K562 (cell line): ENCODE measurements around the gene HMOX1.

Experiments used
- FOXK1 ChIP-seq: sonication (generic); formaldehyde crosslinking; IDR thresholded peaks from 2 replicates; pipeline ENCODE4 v1.8.0; 2022; ENCODE audit warnings: missing genetic modification reagents, mild to moderate bottlenecking, borderline replicate concordance
- GABPA ChIP-seq: fragments of 200-800 bp; sonication (Bioruptor generic); conservative IDR thresholded peaks from 2 replicates; pipeline ENCODE4 v1.6.1; 2016; ENCODE audit warnings: low read depth, missing genetic modification characterization, missing compliant biosample characterization
- HSF4 ChIP-seq: fragments of 250-450 bp; sonication (Bioruptor Pico); IDR thresholded peaks from 2 replicates; pipeline ENCODE4 v2.1.2; 2022; ENCODE audit warnings: mild to moderate bottlenecking, moderate library complexity, borderline replicate concordance
- ILK ChIP-seq: fragments of 450-650 bp; IDR thresholded peaks from 2 replicates; pipeline ENCODE4 v1.6.1; 2016; ENCODE audit warnings: missing genetic modification characterization, low read depth, mild to moderate bottlenecking, missing compliant biosample characterization, moderate library complexity, borderline replicate concordance
- MAX ChIP-seq: sonication (generic); formaldehyde crosslinking; IDR thresholded peaks from 2 replicates; pipeline ENCODE4 v1.9.0; 2022; ENCODE audit warnings: mild to moderate bottlenecking, missing genetic modification reagents
- NR3C1 ChIP-seq: sonication (generic); formaldehyde crosslinking; IDR thresholded peaks from 2 replicates; pipeline ENCODE4 v1.8.1; 2022; ENCODE audit warnings: missing genetic modification reagents
- SRSF9 ChIP-seq: fragments of 200-400 bp; formaldehyde crosslinking; IDR thresholded peaks from 2 replicates; pipeline ENCODE4 v1.6.1; 2017; ENCODE audit warnings: low read depth, low read length, borderline replicate concordance
- TEAD4 ChIP-seq, 2 experiments: sonication (generic) in 1 of 2; formaldehyde crosslinking in 1 of 2; IDR thresholded peaks; 2 replicates each; pipeline versions ENCODE4 v1.6.1 to v1.8.0; 2012 to 2022; ENCODE audit warnings: borderline replicate concordance in 1 of 2, inconsistent platforms in 1 of 2, low read length in 1 of 2, mild to moderate bottlenecking in 1 of 2, missing genetic modification reagents in 1 of 2
- TRIM28 ChIP-seq: fragments of 450-650 bp; IDR thresholded peaks from 2 replicates; pipeline ENCODE4 v1.6.1; 2017
- ZBTB2 ChIP-seq: fragments of 450-650 bp; IDR thresholded peaks from 2 replicates; pipeline ENCODE4 v1.6.1; 2016; ENCODE audit warnings: antibody characterized with exemption

- TF ChIP-seq NR3C1 (CRISPR knock-in tag) = no peak
- TF ChIP-seq ILK = no peak
- TF ChIP-seq TEAD4 (IDR thresholded peaks at IDR 0.05; ENCODE audit: low read length) = no peak
- TF ChIP-seq TEAD4 (CRISPR knock-in tag; IDR thresholded peaks at IDR 0.05; ENCODE audit: borderline replicate concordance) = no peak
- TF ChIP-seq TRIM28 = no peak
- no peak for TF ChIP-seq MAX (CRISPR knock-in tag)
- no peak for TF ChIP-seq ZBTB2
- TF ChIP-seq FOXK1 (CRISPR knock-in tag) = no peak
- TF ChIP-seq GABPA (tag) = no peak
- TF ChIP-seq SRSF9 = no peak
- no peak for TF ChIP-seq HSF4
These were observed 38.5 kb upstream of the HMOX1 start for GRCh38 chr22:35342390-35342789.
